IPS DF 6.9 (cell line): Measurements from ENCODE around the gene TNNT3.

Experiments used
- DNase-seq: peaks from one replicate; pipeline ENCODE4 v3.0.0-alpha.2; 2013; ENCODE audit warnings: low read depth, low spot score
- H3K27ac ChIP-seq: one replicate; pipeline ENCODE4 v1.5.1; 2013; ENCODE audit warnings: low read length, control low read depth
- H3K27me3 ChIP-seq: 2 replicates; pipeline ENCODE4 v1.6.1; 2013; ENCODE audit warnings: mild to moderate bottlenecking, low read length; ENCODE audit not compliant: control insufficient read depth, insufficient read depth
- H3K36me3 ChIP-seq: 2 replicates; pipeline ENCODE4 v1.6.1; 2013; ENCODE audit warnings: low read length; ENCODE audit not compliant: control insufficient read depth, insufficient read depth
- H3K4me1 ChIP-seq: 2 replicates; pipeline ENCODE4 v1.6.1; 2013; ENCODE audit warnings: low read length; ENCODE audit not compliant: control insufficient read depth, insufficient read depth
- H3K4me3 ChIP-seq: 2 replicates; pipeline ENCODE4 v1.5.1; 2013; ENCODE audit warnings: mild to moderate bottlenecking, low read length
- H3K9me3 ChIP-seq: 2 replicates; pipeline ENCODE4 v1.6.1; 2013; ENCODE audit warnings: low read length, inconsistent platforms; ENCODE audit not compliant: control insufficient read depth, insufficient read depth
- WGBS: extraction: QIAGEN DNeasy Blood & Tissue Kit; methylation state at CpG from one replicate; pipeline ENCODE4 v1.1.7; 2013; ENCODE audit warnings: mixed read lengths, missing lambda C conversion rate; ENCODE audit not compliant: insufficient read length, insufficient coverage; 5-methylcytosine and 5-hydroxymethylcytosine counted together

The TNNT3 gene

DNA sequence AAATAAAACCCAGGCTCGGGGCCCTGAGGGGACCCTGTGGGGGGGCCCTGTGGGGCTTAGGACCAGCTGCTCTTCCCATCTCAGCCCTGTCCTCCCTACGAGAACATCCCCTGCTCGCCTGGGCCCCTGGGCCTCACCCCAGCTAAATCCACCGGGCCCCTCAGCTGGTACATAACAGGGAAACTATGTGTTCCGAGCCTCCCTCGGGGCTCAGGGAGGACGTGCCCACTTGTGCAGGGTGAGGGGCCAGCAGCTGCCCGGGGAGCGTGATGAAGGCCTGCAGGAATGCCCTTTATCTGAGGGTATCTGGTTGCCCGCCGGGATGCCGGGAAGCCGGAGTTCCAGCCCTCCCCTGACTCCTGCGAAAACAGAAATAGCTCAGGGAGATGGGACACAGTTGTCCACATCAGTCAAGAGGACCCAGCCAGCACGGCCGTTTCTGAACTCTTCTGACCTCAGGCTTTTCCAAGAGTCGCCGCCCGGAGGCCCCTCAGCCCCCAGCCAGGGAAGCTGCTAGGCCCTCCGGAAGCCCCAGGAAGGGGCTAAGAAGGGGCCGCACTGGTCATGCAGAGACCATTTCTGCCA lies 48.2 kb downstream of the TNNT3 start:
- no peaks in the 10 kb centered on the region for H3K36me3 ChIP-seq
- no peaks in the 10 kb centered on the region for H3K9me3 ChIP-seq
- WGBS: no CpG with 5 or more reads among the region's 21 CpGs
- no peaks in the 10 kb centered on the region for H3K4me1 ChIP-seq
- no peak overlapping the region for H3K27ac ChIP-seq
- H3K27me3 ChIP-seq: no peaks in the 10 kb centered on the region
- no peak for DNase-seq
- no peak overlapping the region for H3K4me3 ChIP-seq

DNA sequence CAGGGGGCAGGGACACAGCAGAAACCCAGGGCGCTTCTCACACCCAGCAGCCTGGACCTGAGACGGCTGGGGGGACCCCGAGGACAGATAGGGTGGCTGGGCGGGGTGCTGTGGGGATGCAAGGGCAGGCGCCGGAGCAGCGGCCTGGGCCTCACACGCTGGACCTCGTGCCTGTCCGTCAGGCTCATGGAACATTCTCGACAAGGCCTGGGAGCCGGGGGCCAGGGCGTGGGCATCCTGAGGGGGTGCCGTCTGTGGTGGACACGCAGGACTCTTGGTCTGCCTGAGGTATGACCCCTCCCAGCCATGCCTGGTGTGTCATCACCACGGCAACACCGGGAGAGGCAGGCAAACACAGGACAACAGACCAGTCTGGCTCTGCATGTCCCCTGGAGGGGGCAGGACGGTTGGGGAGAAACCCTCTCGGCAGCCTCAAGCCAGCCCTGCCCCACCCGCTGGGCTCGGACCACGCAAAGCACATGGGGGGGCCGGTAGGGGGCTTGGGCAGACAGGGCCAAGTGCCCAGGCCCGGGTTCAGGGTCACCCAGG lies 49.0 kb downstream of the TNNT3 start:
- Histone ChIP-seq H3K4me3 (no peak overlapping the region), H3K27ac (no peak overlapping the region), H3K9me3 (no peaks in the 10 kb centered on the region), H3K27me3 (no peaks in the 10 kb centered on the region), H3K4me1 (no peaks in the 10 kb centered on the region), H3K36me3 (no peaks in the 10 kb centered on the region)
- WGBS: no CpG with 5 or more reads among the region's 24 CpGs
- no peak for DNase-seq

DNA sequence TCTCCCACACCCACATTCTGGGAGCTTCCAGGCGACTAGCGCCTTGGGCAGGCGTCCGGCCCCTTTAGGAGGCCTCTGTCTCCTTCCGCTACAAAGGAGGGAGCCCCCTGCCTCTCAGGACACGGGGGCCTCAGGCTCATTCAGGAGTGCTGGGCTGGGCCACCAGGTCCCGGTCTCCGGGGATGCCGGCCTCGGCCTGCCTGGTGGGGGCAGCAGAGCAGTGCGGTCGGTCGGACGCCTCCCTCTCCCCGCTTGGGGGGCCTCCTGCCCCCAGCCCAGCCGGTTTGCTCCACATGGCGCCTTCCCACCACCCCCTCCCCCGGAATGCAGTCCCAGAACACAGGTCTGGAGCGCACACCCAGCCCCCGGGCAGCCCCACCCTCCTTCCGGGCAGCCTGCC lies 49.5 kb downstream of the TNNT3 start:
- no peak overlapping the region for H3K27ac ChIP-seq

DNA sequence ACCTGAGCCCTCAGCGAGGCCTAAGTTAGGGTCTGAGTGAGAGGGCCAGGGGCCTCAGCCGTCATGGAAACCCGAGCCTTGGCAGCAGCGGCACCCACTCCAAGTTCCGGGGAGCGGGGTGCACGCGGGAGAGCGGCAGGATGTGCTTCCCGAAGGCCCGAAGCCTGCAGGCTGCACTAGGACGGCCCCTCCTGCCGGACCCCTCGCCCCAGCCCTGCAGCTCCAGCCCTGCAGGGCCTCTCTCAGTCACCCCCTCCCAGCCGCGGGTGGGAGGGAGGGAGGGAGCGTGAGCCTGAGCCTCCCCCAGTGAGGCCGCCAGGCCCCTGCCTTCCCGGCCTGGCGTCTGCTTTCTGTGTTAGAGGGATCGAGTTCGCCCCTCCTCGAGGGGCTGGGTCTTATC lies 50.3 kb downstream of the TNNT3 start:
- no CpG with 5 or more reads among the region's 23 CpGs for WGBS
- no peaks in the 10 kb centered on the region for H3K27me3 ChIP-seq

More for the DNA sequence above, 49.5 kb downstream of the TNNT3 start:
- no peaks in the 10 kb centered on the region for H3K9me3 ChIP-seq
- no peak for DNase-seq
- no CpG with 5 or more reads among the region's 21 CpGs for WGBS
- no peak overlapping the region for H3K4me3 ChIP-seq
- H3K36me3 ChIP-seq: no peaks in the 10 kb centered on the region
- H3K27me3 ChIP-seq: no peaks in the 10 kb centered on the region
- no peaks in the 10 kb centered on the region for H3K4me1 ChIP-seq

DNA sequence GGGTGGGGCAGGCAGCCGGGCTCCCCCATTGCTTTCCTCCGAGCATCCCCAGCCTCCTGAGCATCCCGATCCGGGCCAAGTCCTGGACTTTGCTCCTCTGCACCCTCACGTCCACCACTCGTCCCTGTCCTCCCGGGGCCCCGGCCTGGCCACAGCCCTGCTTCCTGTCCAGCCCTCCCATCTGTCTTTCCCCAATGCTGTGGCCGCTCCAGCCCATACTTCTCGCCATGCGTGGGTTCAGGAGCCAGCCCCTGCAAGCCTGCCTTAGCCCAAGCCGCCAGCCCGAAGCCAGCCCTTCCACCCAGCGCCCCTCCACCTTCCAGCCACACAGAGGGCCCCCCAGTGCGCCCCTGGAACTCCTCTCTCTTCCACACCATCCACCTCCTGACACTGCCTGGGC lies 51.5 kb downstream of the TNNT3 start:
- no peak for DNase-seq
- Histone ChIP-seq H3K36me3 (no peaks in the 10 kb centered on the region), H3K27ac (no peak overlapping the region), H3K4me3 (no peak overlapping the region), H3K27me3 (no peaks in the 10 kb centered on the region), H3K4me1 (no peaks in the 10 kb centered on the region), H3K9me3 (no peaks in the 10 kb centered on the region)
- WGBS: no CpG with 5 or more reads among the region's 15 CpGs

More for the DNA sequence above, 50.3 kb downstream of the TNNT3 start:
- H3K4me3 ChIP-seq: no peak overlapping the region
- no peaks in the 10 kb centered on the region for H3K9me3 ChIP-seq
- H3K36me3 ChIP-seq: no peaks in the 10 kb centered on the region
- no peaks in the 10 kb centered on the region for H3K4me1 ChIP-seq
- H3K27ac ChIP-seq: no peak overlapping the region
- DNase-seq: no peak

DNA sequence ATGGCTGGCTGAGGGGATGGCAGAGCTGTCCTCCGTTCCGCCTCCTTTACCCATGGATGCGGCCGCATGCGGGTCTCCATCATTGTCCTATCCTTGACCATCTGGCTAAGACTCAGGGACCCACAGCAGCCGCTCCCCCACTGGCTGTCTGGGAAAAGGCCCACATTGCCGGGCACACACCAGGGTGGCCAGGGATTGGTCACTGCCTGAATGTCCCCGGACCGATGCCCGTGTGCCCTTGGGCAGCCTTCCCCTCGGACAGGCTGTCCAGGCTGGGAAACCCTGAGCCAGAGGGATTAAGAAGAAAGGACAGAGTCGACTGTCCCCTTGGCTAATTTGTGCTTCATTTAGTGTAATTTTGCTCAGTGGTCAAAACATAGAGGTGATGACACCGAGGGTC lies 55.7 kb downstream of the TNNT3 start:
- Histone ChIP-seq H3K36me3 (no peaks in the 10 kb centered on the region), H3K4me3 (no peak overlapping the region), H3K27ac (no peak overlapping the region), H3K9me3 (no peaks in the 10 kb centered on the region), H3K27me3 (no peaks in the 10 kb centered on the region), H3K4me1 (no peaks in the 10 kb centered on the region)
- no peak for DNase-seq
- WGBS: no CpG with 5 or more reads among the region's 13 CpGs

DNA sequence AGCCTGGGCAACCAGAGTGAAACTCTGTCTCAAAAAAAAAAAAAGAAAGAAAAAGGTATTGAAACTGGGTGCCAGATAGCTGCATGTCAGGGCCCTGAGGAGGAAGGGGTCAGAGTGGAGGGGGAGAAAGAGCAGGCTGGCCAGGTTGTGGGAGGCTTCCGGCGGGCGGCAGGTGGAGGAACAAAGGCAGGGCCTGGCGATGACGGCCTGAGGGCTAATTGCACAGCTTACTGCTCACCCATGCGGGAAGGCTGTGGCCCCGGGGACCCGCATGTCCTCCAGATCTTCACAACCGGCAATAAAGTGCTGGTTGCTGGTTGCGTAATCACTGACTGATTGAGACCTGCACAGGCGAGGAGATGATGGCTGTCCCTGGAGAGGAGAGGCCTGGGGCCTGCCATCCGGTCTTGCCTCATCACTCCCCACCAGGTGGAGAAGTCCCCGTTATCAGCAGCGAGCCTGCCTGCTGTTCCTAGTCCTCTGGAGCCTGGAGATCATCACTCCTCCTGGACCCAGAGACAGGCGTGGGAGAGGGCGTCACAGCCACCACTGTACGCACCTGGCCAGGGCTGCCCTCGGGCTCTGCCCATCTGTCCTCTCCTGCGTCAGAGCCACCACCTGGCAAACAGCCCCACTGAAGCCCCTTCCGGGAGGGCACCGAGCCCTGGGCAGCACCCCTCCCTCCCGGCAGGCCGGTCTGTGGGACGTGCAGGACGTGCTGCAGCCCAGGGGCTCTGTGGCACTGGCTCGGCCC lies 59.4 kb downstream of the TNNT3 start:
- no peak for DNase-seq
- H3K4me3 ChIP-seq: no peak overlapping the region
- no peak overlapping the region for H3K27ac ChIP-seq
- H3K27me3 ChIP-seq: no peaks in the 10 kb centered on the region
- H3K36me3 ChIP-seq: no peaks in the 10 kb centered on the region
- no CpG with 5 or more reads among the region's 26 CpGs for WGBS
- H3K9me3 ChIP-seq: no peaks in the 10 kb centered on the region
- H3K4me1 ChIP-seq: no peaks in the 10 kb centered on the region

DNA sequence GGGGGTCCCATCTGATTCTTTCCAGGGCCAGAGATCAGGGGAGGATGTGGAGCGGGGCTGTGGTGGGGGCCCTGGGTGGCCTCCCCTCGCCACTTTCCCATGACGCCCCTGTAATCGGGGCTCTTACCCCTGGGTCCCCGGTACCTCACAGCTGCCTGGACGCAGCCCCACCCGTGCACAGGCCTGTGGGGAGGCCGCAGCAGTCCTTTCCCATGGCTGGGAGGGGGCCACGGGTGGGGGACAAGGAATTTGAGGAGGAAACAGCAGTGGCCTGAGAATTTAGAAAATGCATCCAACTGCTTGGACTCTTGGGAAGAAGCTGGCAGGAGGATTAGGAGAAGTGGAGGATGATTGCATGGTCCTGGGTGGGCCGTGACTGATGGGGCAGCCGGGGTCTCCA lies 60.1 kb downstream of the TNNT3 start:
- H3K27me3 ChIP-seq: no peaks in the 10 kb centered on the region
- H3K9me3 ChIP-seq: no peaks in the 10 kb centered on the region
- no CpG with 5 or more reads among the region's 11 CpGs for WGBS
- no peak overlapping the region for H3K27ac ChIP-seq
- H3K4me3 ChIP-seq: no peak overlapping the region
- no peaks in the 10 kb centered on the region for H3K36me3 ChIP-seq
- no peak for DNase-seq
- H3K4me1 ChIP-seq: no peaks in the 10 kb centered on the region

DNA sequence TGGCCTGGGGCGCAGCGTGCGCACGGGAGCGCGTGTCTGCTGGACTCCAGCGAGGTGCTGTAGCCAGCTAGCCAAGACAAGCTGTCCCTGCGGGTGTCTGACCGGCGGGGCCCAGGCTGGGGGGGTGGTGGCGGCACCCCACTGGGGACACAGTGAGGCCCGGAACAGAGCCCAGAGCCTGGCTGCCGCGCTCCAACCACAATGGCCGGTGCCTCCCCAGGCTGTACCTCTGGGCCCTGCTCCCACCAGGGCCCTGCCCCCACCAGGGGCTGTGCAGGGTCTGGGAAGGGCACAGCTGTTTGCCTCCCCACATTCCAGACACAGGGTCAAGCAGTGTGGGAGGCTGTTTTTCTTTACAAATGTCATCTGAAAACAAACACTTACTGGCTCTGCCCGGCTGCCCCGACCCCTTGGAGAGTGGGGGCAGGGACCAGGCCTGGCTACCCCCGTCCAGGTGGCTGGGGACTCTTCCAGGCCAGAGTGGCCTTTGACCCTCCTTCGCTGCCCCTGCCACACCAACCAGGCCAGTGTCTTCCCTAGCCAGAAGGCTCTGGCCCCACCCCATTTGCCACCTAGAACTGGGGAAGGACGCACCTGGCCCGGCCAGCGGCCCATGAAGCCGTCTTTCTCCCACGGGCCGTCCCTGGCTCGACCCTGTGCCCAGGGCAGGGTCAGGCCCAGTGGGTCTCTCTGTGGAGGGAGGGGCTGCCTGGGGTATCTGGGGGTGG lies 63.5 kb downstream of the TNNT3 start:
- Histone ChIP-seq H3K36me3 (no peaks in the 10 kb centered on the region), H3K9me3 (no peaks in the 10 kb centered on the region), H3K27me3 (no peaks in the 10 kb centered on the region), H3K4me3 (no peak overlapping the region), H3K27ac (no peak overlapping the region), H3K4me1 (no peaks in the 10 kb centered on the region)
- no CpG with 5 or more reads among the region's 26 CpGs for WGBS
- no peak for DNase-seq

DNA sequence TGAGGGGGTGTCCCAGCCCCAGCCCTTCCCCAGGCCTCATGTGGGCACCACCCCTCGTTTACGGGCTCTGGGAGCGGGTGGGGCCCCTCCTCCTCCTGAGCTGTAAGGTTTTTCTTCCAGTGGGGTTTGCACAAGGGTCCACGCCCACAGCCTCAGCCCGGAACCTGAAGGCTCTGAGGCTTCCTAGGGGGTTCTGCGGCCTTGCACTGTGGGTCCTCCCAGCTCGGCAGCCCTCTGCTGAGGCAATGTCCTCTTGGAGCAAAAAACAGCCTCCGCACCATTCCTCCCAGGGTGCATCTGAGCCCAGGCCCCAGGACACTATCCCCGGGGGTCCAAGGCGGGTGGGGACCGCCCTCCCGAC lies 64.1 kb downstream of the TNNT3 start:
- no CpG with 5 or more reads among the region's 12 CpGs for WGBS
- H3K4me1 ChIP-seq: no peaks in the 10 kb centered on the region
- no peaks in the 10 kb centered on the region for H3K9me3 ChIP-seq
- no peak for DNase-seq
- no peaks in the 10 kb centered on the region for H3K27me3 ChIP-seq
- no peak overlapping the region for H3K27ac ChIP-seq
- H3K36me3 ChIP-seq: no peaks in the 10 kb centered on the region
- H3K4me3 ChIP-seq: no peak overlapping the region
